GM19452 (cell line): ENCODE results near the gene TBC1D3B.
"Not testable (repeated sequence)": the region's sequence is repeated elsewhere in the genome, so short reads cannot be mapped to it uniquely, and the experiment has no call there.

Experiments used
- ATAC-seq: cut with Tn5 transposase; IDR thresholded peaks from one replicate; pipeline ENCODE4 v1.9.1; 2021; ENCODE audit not compliant: unreplicated experiment

TBC1D3B gene

GRCh38 chr17:36131421-36131820, 45.0 kb downstream of the TBC1D3B start:
- ATAC-seq, result no peak

DNA sequence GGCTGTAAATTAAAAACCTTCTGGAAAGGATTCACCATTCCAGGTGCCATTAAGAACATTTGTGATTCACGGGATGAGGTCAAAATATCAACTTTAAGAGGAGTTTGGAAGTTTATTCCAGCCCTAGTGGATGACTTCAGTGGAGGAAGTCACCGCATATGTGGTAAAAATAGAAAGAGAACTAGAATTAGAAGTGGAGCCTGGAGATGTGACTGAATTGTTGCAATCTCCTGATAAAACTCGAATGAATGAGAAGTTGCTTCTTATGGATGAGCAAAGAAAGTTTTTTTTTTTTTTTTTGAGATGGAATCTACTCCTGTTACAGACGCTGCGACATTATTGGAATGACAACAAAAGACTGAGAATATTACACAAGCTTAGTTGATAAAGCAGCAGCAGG, 46.1 kb downstream of the TBC1D3B start:
- no peak for ATAC-seq

GRCh38 chr17:36129616-36130015, 46.8 kb downstream of the TBC1D3B start:
- no peak for ATAC-seq

DNA sequence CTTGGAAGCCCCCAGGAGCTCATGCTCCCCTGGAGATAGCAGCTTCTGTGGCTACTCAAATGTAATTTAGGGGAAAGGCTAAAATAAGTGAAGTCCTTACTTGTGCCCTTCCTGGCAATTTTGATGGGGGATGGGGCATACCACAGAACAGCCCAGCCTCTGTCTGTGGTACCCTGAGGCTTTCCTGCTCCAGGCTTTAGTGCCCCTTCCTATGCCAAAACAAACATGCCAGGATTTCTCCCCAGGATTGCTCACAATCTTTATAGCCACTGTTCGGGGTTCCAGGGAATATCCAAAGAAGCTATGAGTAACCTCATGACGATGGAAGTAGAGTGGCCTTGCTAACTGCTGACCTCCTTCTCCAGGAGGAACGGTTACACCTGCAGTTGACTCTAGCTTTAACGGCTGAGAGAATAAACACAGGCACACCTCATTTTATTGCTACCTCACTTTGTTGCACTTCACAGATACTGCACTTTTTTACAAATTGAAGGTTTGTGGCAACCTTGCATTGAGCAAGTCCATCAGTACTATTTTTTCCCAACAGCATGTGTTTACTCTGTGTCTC, 47.9 kb downstream of the TBC1D3B start:
- no peak for ATAC-seq

DNA sequence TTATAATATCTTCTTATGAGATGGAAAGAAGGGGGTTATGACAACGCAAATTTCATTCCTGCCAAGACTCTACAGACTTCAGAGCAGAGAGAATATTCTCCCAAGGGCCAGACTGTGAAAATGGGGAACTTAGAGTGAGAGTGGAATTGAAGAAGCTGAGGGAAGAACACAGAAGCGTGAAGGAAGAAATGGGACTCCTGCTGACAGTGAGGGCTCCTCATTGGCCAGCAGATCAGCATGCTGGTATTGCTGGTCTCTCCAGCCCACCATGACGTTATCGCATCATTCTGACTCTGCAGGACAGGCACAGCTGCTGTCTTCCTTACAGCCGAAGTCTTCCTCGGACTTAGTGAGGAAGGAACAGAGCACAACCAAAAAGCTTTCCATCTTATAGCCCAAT, 48.5 kb downstream of the TBC1D3B start:
- no peak for ATAC-seq

DNA sequence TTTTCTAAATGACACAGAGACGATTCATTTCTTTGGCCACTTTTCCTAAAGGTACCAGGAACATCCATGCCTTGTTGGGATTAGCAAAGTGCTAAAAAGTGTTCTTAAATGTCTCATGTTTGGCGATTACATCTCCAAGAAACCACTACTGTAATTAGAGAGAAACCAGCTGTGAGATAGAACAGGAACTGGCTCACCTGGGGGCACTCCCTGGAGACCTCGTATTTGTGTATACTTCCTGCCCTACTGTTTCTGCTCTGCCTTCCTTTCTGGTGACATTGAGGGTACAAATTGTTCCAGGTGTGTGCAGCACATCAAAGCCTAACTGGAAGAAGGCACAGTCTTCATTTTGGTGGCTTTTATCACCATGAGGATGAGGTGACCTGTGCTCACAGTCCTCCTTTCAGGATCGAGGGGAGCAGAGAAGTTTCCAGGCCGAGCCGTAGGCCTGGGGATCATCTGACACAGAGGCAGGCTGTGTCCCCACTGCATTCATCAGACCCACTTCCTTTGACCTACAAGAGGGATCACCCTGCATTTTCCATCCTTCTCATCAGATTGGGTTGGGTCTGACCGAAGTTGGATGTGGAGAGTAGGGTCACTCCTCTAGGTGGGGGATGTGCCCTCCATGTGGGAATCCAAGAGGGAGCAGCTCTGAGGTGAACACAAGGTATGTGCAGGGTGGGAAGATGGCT, 49.1 kb downstream of the TBC1D3B start:
- ATAC-seq, result peak; percentile 55

DNA sequence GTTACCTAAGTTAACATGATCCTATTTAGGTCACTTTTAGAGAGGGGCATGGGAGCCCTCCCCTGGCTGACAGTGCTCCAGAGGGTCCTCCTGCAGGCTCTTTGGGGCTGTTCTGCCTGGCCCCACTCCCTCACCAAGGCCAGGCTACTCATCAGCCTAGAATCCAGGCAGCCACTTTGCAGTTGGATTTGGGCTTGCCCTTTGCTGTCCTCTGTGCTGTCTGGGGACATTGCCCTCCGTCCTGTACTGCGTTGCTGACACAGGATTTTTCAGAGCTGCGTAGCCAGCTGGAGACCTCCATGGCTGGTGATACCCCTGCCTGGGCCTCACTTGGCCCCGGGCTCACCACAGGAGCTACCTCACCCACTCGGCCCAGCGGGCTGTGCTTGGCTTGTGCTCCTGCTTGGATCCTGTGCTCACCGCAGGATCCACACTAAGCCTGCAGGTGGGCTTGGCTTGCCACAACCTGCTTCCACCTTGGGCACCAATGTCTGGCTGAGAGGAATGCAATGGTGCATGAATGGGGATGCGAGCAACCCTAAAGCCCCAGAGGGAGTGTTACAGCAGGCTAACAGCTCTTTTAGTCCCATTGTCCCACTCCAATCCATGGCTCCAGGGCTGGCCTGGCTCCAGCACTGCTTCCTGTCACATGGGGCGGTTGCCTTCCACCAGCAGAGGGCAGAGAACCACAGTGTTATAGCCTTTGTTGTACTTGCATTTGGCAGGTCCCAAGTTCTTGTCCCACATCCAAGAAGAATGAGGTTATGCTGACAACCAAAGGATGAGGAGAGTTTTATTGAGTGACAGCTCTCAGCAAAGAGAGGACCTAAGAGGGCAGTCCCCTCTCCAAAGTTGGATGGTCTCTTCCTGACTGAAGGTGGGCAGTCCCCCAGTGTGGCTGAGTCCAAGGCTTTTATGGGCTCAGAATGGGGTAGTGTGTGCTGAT, 51.3 kb downstream of the TBC1D3B start:
- no peak for ATAC-seq

DNA sequence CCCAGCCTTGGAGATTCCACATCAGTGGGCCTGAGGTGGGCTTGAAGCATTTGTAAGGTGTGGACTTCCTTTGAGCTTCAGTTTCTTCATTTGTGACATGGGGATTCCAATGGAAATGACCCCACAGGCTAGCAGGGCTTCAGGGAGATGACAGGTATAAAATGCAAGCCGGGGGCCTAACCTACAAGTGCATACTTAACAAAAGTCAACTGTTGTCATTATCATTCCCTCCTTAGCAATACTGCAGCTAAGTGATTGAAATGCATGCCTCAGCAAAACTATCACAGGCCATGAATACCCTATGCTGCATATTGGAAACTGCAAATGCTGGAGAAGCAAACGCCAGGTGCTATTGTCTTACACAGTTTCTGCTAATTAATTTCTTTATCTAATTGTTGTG, 53.0 kb downstream of the TBC1D3B start:
- no peak for ATAC-seq

- not testable (repeated sequence) for ATAC-seq
Observed at GRCh38 chr17:36121099-36121498, 55.3 kb downstream of the TBC1D3B start.

DNA sequence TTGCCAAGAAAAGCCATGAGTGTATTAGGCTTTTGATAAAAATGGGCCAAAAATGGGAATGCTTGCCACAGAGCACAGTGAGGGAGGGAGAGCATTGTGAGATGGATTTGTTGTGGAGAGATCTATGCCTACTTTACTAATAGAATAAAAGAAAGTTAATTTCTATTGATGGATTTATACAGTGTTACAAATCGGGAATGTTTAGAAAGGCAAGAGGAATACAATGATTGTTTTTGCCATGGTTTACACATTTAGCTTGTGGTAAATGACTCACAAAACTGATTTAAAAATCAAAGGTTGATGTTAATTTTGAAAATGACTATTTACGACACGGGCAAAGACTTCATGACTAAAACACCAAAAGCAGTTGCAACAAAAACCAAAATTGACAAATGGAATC, 56.2 kb downstream of the TBC1D3B start:
- no peak for ATAC-seq

- ATAC-seq, result no peak
Observed at GRCh38 chr17:36118477-36119353, 57.7 kb downstream of the TBC1D3B start.

DNA sequence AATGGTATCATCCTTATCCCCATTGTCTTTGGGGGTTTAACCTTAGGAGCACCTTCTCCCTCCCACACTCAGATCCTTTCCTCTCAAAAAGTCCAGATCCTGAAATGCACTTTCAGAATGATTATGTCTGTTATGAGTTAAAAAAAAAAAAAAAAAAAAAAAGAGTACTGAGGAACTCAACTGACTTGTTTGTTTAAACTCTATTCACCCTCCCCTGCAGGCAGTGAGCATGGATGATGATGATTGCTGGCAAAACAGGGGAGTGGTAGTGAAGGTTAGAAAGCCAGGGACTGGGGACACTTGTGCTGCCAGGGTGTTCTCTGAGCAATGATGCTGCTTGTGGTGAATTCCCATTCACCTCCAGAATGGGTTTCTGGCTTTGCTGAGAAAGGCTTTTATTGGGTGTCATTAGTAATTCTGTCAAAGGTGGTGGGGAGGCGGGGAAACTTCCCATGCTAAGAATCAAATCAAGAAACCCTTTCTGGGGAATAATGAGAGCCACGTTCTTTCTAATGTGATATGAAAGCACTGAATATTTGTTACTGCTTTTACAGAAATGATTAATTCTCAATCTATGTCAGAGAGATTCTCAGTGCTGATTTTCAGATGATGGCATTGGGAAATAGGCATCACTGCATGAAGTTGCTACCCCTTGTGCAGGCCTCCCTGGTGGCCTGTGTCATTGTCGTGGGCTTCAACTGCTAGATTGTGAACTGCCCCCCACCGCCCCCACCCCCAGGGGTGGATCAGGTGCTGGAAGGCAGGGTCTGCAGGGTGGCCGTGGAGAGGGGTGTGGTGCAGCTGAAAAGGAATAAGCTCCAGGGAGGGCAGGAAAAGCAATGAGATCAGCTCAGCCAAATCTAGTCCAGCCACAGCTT, 58.7 kb downstream of the TBC1D3B start:
- no peak for ATAC-seq
